GM12891 (cell line): ENCODE data around the gene NOTCH4.

Source experiments
- POLR2A ChIP-seq: IDR thresholded peaks from 2 replicates; pipeline ENCODE4 v1.6.1; 2011; ENCODE audit warnings: low read depth, low read length, control low read depth
- POLR2AphosphoS5 ChIP-seq: IDR thresholded peaks from 2 replicates; pipeline ENCODE4 v1.6.1; 2011; ENCODE audit warnings: low read depth, low read length, control low read depth
- POU2F2 ChIP-seq: IDR thresholded peaks from 2 replicates; pipeline ENCODE4 v1.6.1; 2011; ENCODE audit warnings: low read depth, mild to moderate bottlenecking, control low read depth, low read length, moderate library complexity
- TAF1 ChIP-seq: IDR thresholded peaks from 2 replicates; pipeline ENCODE4 v1.6.1; 2011; ENCODE audit warnings: low read depth, low read length, control low read depth

- no peak for TF ChIP-seq POLR2A
- no peak for TF ChIP-seq TAF1
- no peak for TF ChIP-seq POLR2AphosphoS5
- TF ChIP-seq POU2F2, result no peak
Observed at GRCh38 chr6:32202186-32202585, 21.7 kb downstream of the NOTCH4 start.
